ENCODE measurements around the gene KCNN4. TPM values are rescaled to one million over a fixed set of nuclear protein-coding genes. Genes with fewer than 3 reads are reported as not detected.

KCNN4 gene
- total RNA-seq, 1 experiment from 2014 or later, result 3.0 TPM

DNA sequence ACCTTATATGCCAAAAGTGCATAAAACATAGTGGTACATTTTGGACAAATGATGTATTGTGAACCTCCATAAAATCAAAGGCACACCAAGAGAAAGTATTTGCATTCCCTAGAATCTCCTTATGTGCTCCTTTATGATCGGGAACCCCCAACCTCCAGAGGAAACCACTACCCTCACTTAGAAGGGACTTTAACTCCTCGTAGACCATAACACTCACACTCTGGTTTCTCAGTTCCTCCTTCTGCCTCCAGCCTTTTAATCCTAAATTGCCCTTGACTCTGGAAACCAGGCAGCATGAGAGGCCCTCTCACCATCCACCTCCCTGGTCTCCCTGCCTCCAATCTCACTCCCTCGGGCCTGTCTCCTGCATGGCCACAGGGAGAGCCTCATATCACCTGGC is 9.8 kb upstream of the KCNN4 start:
- Mint-ChIP-seq H3K27me3 (ENCODE audit: insufficient read depth, unreplicated experiment) (peaks cover 4% of the 10 kb centered on the region), H3K27ac (ENCODE audit: unreplicated experiment) (no peak overlapping the region), H3K4me1 (ENCODE audit: low read depth, unreplicated experiment) (no peaks in the 10 kb centered on the region), H3K36me3 (ENCODE audit: insufficient read depth, unreplicated experiment) (no peaks in the 10 kb centered on the region), H3K9me3 (ENCODE audit: unreplicated experiment) (peaks cover 7% of the 10 kb centered on the region), H3K4me3 (ENCODE audit: unreplicated experiment) (no peak overlapping the region)
- no peaks in the 10 kb centered on the region for H3K9me3 ChIP-seq
- no peaks in the 10 kb centered on the region for H3K4me1 ChIP-seq
- H3K27me3 ChIP-seq (replicated peaks; ENCODE audit: control insufficient read depth, insufficient read depth, low read length), result no peaks in the 10 kb centered on the region
- no peak overlapping the region for H3K4me3 ChIP-seq (ENCODE audit: low read depth, low read length)
- H3K36me3 ChIP-seq (ENCODE audit: control insufficient read depth, insufficient read depth, low read length), result no peaks in the 10 kb centered on the region
- CTCF ChIA-PET, result interaction anchor here (1.9 kb wide), 1 partner anchor 45 kb away, joined by 6 read pairs; no protein-coding TSS in a partner anchor
- intact Hi-C loops (cut with micrococcal nuclease; ENCODE audit: unreplicated experiment), result no loop called here
- no peak for DNase-seq
- POLR2A ChIA-PET, result interaction anchor here (0.7 kb wide), 1 partner anchor 44 kb away, joined by 3 read pairs; no protein-coding TSS in a partner anchor
- no TSS peak for BruUV-seq (replicated peaks)
- TF ChIP-seq, protein P1, sequence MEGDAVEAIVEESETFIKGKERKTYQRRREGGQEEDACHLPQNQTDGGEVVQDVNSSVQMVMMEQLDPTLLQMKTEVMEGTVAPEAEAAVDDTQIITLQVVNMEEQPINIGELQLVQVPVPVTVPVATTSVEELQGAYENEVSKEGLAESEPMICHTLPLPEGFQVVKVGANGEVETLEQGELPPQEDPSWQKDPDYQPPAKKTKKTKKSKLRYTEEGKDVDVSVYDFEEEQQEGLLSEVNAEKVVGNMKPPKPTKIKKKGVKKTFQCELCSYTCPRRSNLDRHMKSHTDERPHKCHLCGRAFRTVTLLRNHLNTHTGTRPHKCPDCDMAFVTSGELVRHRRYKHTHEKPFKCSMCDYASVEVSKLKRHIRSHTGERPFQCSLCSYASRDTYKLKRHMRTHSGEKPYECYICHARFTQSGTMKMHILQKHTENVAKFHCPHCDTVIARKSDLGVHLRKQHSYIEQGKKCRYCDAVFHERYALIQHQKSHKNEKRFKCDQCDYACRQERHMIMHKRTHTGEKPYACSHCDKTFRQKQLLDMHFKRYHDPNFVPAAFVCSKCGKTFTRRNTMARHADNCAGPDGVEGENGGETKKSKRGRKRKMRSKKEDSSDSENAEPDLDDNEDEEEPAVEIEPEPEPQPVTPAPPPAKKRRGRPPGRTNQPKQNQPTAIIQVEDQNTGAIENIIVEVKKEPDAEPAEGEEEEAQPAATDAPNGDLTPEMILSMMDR (IDR thresholded peaks at IDR 0.05; ENCODE audit: insufficient read depth in 1 of 2, low read depth in 1 of 2, low read length in 1 of 2, severe bottlenecking in 1 of 2, unreplicated experiment in 1 of 2), result no peak

DNA sequence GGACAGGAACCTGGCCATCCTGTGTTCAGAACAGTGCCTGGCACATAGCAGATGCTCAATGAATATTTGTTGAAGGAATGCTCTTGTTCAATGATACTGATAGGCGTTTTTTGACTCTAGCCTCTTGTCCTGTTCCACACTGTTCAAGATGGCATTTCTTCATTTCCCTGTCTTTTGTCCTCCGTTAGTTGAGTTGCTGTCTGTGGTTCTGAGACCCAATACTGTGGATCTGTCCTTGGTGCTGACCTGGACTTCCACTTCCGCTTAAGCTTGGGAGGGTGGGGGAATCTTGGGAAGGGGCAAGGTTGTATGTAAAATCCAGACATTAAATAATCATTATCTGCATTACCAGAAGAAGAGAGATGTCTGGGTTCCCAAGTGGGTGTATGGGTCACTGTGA is 8.3 kb upstream of the KCNN4 start:
- CTCF ChIA-PET, result interaction anchor here (0.8 to 1.9 kb wide), 2 partner anchors 22 to 44 kb away, joined by 4 to 6 read pairs; no protein-coding TSS in a partner anchor

DNA sequence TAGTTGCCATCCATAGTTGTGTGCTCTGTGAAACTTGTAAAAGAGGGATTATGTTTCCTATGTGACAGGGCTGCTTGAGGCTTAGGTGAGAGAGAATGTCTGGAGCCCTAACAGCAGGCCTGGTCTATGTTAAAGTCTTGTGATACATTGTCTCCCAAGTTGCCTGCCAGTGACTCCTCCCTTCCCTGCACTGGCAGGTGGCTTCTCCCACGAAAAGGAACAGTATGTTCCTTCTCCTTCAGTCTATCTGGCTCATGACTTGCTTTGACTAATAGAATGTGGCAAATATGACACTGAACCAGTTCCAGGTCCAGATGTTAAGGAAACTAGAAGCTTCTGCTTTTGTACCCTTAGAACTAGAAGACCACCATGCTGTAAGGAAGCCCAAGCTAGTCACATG is 5.9 kb upstream of the KCNN4 start:
- Histone ChIP-seq H3K4me3 (ENCODE audit: low read depth, low read length) (no peak overlapping the region), H3K27me3 (replicated peaks; ENCODE audit: control insufficient read depth, insufficient read depth, low read length) (no peaks in the 10 kb centered on the region), H3K4me1 (peaks cover 4% of the 10 kb centered on the region), H3K9me3 (no peaks in the 10 kb centered on the region), H3K36me3 (ENCODE audit: control insufficient read depth, insufficient read depth, low read length) (no peaks in the 10 kb centered on the region)
- no peaks in the 10 kb centered on the region for H3K36me3 Mint-ChIP-seq (ENCODE audit: insufficient read depth, unreplicated experiment)
- H3K27me3 Mint-ChIP-seq (ENCODE audit: insufficient read depth, unreplicated experiment), result peaks cover 2% of the 10 kb centered on the region
- H3K4me1 Mint-ChIP-seq (ENCODE audit: low read depth, unreplicated experiment), result peaks cover 15% of the 10 kb centered on the region
- DNase-seq, result no peak
- H3K9me3 Mint-ChIP-seq (ENCODE audit: unreplicated experiment), result peaks cover 18% of the 10 kb centered on the region
- BruUV-seq (replicated peaks), result no TSS peak
- ChIA-PET CTCF (interaction anchor here (1.3 kb wide), 1 partner anchor 41 kb away, joined by 3 read pairs; no protein-coding TSS in a partner anchor), POLR2A (no interaction called here)
- TF ChIP-seq, protein P1 (IDR thresholded peaks at IDR 0.05; ENCODE audit: insufficient read depth in 1 of 2, low read depth in 1 of 2, low read length in 1 of 2, severe bottlenecking in 1 of 2, unreplicated experiment in 1 of 2), result no peak
- no peak overlapping the region for H3K4me3 Mint-ChIP-seq (ENCODE audit: unreplicated experiment)
- intact Hi-C loops (cut with micrococcal nuclease; ENCODE audit: unreplicated experiment), result loop anchor here (10.0 kb wide), 2 partner anchors 122 to 192 kb away; partner anchors contain the start of genes IRGQ and ZNF576
- no peak overlapping the region for H3K27ac Mint-ChIP-seq (ENCODE audit: unreplicated experiment)

More for the DNA sequence above, 8.3 kb upstream of the KCNN4 start:
- H3K4me3 ChIP-seq (ENCODE audit: low read depth, low read length), result no peak overlapping the region
- no peaks in the 10 kb centered on the region for H3K36me3 ChIP-seq (ENCODE audit: control insufficient read depth, insufficient read depth, low read length)
- Mint-ChIP-seq H3K27me3 (ENCODE audit: insufficient read depth, unreplicated experiment) (peaks cover 4% of the 10 kb centered on the region), H3K4me3 (ENCODE audit: unreplicated experiment) (no peak overlapping the region), H3K9me3 (ENCODE audit: unreplicated experiment) (peaks cover 8% of the 10 kb centered on the region), H3K27ac (ENCODE audit: unreplicated experiment) (no peak overlapping the region), H3K4me1 (ENCODE audit: low read depth, unreplicated experiment) (peaks cover 8% of the 10 kb centered on the region), H3K36me3 (ENCODE audit: insufficient read depth, unreplicated experiment) (no peaks in the 10 kb centered on the region)
- POLR2A ChIA-PET, result no interaction called here
- H3K4me1 ChIP-seq, result peaks cover 4% of the 10 kb centered on the region
- intact Hi-C loops (cut with micrococcal nuclease; ENCODE audit: unreplicated experiment), result loop anchor here (10.0 kb wide), 2 partner anchors 124 to 194 kb away; partner anchors contain the start of genes IRGQ and ZNF576
- H3K9me3 ChIP-seq, result no peaks in the 10 kb centered on the region
- TF ChIP-seq, protein P1 (IDR thresholded peaks at IDR 0.05; ENCODE audit: insufficient read depth in 1 of 2, low read depth in 1 of 2, low read length in 1 of 2, severe bottlenecking in 1 of 2, unreplicated experiment in 1 of 2), result no peak
- no peaks in the 10 kb centered on the region for H3K27me3 ChIP-seq (replicated peaks; ENCODE audit: control insufficient read depth, insufficient read depth, low read length)
- peak in 1 of 2 experiments; percentile 48 for DNase-seq
- BruUV-seq (replicated peaks), result no TSS peak
